H1 (cell line): ENCODE data around the gene PRMT2. TPM values are rescaled to one million over a fixed set of nuclear protein-coding genes. Genes with fewer than 3 reads are reported as not detected.

Experiments used
- HDAC2 ChIP-seq, 2 experiments: fragments of 300-600 bp in 1 of 2; sonication (generic) in 1 of 2; IDR thresholded peaks; 2 replicates each; pipeline ENCODE4 v1.6.1; 2011 to 2012; ENCODE audit warnings: low read depth in 2 of 2, low read length in 2 of 2, mild to moderate bottlenecking in 2 of 2, moderate library complexity in 2 of 2, borderline replicate concordance in 1 of 2, inconsistent platforms in 1 of 2
- JUND ChIP-seq: IDR thresholded peaks from 2 replicates; pipeline ENCODE4 v1.6.1; 2011; ENCODE audit warnings: mild to moderate bottlenecking, improper control_type of control experiment, low read length
- RBBP5 ChIP-seq: IDR thresholded peaks from 2 replicates; pipeline ENCODE4 v1.7.1; 2012; ENCODE audit warnings: low read depth, mild to moderate bottlenecking, inconsistent platforms, low read length, moderate library complexity, borderline replicate concordance
- USF2 ChIP-seq: IDR thresholded peaks from 2 replicates; pipeline ENCODE4 v1.6.1; 2011; ENCODE audit warnings: low read length, improper control_type of control experiment
- polyA plus RNA-seq, 7 experiments: library from polyadenylated mRNA; depleted of rRNA in 3 of 7; stranded (reverse) in 5 of 7; unstranded in 2 of 7; fragments of >200 nt in 5 of 7; fragments of 200-250 nt in 2 of 7; gene quantifications; 1 replicate in 5 of 7; 2 replicates in 1 of 7; 4 replicates in 1 of 7; pipeline versions ENCODE4 v1.2.1 to v1.2.3, GENCODE V29; 2011 to 2013; ENCODE audit warnings: missing spikeins in 2 of 7, mixed read lengths in 2 of 7
- total RNA-seq: library from RNA; stranded (reverse); fragmentation: NEBNext Ultra II Directional; extraction: Animal tissue kit (Norgen Biotek cat#: 25700); gene quantifications from 2 replicates; pipeline ENCODE4 v1.2.1, GENCODE V29; 2021

Gene PRMT2
- total and polyA plus RNA-seq, 2 of the 8 experiments (the other 6 are each of a cell fraction or from before 2014, with no cell fraction given): 45.8 to 59.2 TPM

GRCh38 chr21:46598581-46599572, 36.6 kb upstream of the PRMT2 start (continued):
- TF ChIP-seq USF2 (no peak), HDAC2 (IDR thresholded peaks at IDR 0.05; ENCODE audit: borderline replicate concordance in 1 of 2, low read depth in 2 of 2, low read length in 2 of 2) (no peak), JUND (no peak), RBBP5 (no peak)
